DMS114 treated with DMSO at 0.1 percent for 48 hours (cell line): ENCODE measurements around the gene SLC7A6OS.

ENCODE experiments used
- DNase-seq: peaks from one replicate; lab custom pipeline; 2025; ENCODE audit not compliant: unreplicated experiment; lab: John Stamatoyannopoulos, UW

Gene SLC7A6OS

DNA sequence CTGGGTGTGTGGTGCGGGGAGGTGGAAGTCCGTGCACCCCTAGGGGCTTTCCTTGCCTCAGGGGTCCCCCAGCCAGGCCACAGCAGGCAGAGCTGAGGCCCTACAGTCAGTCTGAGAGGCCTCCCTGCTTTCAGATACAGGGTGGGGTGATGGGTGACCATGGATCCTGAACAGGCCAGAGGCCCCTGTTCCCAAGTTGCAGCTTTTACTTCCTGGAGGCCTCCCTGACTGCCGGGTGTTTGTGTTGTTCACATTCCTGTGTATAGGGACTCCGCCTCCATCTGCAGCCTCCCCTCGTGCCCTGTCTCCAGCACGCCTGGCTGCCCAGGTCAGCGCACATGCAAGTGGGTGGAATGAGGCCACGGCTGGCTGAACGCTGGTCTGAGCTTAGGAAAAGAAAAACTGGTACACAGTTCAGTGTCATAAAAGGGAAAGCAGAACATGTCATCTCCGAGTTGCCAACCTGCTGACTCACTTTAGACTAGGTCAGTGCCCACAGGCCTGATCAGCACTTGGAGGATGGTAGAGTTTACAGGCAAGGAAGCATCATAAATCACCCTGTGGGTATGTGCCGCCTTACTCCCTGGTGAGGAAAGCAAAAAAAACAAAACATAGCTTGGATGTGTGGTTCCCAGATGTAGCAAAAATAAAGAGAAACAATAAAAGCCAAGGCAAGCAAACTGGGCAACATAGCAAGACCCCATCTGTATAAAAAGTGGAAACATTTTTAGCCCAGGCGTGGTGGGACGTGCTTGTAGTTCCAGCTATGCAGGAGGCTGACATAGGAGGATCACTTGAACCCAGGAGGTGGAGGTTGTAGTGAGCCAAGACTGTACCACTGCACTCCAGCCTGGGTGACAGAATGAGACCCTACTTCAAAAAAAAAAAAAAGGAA is 52.6 kb downstream of the SLC7A6OS start:
- DNase-seq, result no peak

DNA sequence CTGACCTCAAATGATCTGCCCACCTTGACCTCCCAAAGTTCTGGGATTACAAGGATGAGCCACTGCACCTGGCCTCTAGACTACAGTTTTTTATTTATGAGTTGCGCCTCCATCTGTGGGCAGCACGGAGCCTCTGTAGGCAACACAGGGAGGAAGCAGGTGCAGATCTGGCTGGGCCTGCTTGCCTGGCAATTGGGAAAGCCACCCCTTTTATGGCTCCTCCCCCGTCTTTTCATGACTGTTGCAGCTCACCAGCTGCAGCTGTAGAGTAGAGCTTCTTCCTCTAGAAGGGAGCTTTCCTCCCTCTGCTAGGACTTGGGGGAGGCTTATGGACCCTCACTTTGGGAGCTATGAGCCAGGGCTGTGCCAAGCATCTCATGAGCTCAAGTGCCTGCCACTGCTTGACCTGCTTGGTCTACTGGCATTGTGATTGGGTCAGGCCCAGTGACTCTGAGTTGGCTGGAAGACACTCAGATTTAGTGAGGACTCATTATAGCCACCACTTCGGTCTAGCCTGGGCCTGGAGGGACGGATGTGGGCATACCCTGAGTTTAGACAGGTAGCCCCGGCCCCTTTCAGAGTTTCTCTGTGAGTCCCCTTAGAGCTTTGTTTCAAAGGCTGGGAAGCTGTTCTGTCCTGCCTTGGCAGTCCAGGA is 53.4 kb downstream of the SLC7A6OS start:
- no peak for DNase-seq

DNA sequence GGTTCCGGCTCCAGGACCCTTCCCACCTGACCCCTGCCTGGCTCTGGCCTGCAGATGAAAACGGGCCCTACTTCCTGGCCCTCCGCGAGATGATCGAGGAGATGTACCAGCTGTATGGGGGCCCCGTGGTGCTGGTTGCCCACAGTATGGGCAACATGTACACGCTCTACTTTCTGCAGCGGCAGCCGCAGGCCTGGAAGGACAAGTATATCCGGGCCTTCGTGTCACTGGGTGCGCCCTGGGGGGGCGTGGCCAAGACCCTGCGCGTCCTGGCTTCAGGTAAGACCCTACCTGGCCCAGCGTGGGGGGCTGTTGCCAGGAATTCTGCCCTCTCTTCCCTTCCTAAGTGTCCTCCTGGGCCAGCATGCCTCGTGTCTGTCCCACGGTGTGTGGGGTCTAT is 55.0 kb downstream of the SLC7A6OS start:
- DNase-seq, result no peak

DNA sequence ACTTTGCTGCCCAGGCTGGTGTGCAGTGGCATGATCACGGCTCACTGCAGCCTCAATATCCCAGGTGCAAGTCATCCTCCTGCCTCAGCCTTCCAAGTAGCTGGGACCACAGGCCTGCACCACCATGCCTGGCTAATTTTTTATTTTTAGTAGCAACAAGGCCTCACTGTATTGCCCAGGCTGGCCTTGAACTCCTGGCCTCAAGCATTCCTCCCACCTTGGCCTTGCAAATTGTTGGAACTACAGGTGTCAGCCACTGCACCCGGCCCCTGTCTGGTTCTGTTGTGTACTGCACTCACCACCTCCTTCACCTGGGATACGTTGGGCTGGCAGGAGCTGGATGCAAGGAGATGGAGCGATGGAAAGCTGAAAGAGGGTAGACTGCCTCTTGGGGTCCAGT is 57.0 kb downstream of the SLC7A6OS start:
- DNase-seq, result no peak

DNA sequence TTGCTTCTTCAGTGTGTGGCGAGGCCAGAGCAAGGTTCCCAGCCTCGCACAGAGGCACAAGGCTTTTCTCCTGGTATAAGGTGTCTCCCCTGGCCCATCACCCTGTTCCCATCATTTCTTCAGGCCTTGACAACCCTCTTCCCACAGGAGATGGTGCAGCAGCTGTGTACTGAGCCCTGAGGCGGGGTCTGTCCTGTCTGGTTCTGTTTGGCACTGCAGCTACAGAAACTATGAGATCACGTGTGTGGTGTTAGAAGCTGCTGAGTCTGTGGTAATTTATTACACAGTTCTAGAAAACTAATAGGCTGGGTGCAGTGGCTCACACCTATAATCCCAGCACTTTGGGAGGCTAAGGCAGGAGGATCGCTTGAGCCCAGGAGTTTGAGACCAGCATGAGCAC is 58.4 kb downstream of the SLC7A6OS start:
- DNase-seq, result no peak

DNA sequence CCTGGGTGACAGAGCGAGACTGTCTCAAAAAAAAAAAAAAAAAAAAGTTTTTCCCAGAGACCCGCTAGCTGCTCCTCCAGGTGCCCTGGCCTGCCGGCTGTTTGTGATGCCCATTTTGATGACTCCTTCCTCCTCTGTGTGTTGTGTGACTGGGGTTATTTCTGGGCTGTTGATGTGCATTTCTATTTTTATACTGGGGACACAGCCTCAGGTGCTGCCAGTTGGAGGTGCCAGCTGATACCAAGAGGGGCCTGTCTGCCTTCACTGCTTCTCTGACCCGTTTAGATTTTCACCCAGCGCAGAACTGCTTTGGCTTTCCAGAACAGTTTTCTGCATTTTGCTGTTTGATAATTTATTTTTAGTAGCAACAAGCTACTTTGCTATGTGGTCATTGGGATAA is 58.9 kb downstream of the SLC7A6OS start:
- DNase-seq, result no peak

DNA sequence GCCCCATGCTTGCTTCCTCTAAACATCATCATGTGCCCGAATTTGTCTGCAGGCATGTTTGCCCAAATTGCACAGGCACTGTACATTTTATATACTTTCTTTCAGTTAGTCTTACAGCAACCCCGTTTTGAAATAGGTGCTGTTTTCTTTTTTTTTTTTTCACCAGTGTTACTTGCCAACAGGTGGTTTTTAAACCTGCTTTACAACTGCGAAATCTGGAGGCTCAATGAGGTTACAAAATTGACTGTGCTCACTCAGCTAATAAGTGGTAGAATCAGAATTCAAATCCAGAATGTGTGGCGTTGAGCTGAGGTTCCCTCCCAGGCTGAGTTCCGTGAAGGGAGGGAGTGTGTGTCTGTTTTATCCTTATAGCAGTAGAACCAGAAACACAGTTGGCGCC is 59.8 kb downstream of the SLC7A6OS start:
- DNase-seq, result no peak

DNA sequence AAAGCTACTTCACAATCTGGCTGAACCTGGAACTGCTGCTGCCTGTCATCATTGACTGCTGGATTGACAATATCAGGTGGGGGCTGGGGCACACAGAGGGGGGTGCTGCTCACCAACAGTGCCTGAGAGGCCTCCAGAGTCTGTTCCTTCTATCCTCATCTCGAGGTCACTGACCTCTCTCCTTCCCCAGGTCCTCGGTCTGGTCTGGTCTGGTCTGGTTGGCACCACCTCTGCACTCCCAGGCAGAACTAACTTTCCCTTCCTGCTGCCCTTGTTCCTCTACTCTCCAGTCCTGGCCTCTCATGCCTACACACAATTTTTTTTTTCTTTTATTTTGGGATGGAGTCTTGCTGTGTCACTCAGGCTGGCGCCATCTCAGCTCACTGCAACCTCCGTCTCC is 61.4 kb downstream of the SLC7A6OS start:
- DNase-seq, result no peak
